IMR-90 (cell line): ENCODE results near the gene CCK. TPM values are rescaled to one million over a fixed set of nuclear protein-coding genes. Genes with fewer than 3 reads are reported as not detected.

Experiments
- ATAC-seq: fragments of 200-7000 bp; cut with Tn5 transposase; 2 replicates; pipeline ENCODE4 v1.9.1; 2020; ENCODE audit warnings: low read depth, mild to moderate bottlenecking, moderate library complexity
- BruUV-seq: library from RNA; stranded (reverse); fragments of 400-500 nt; replicated peaks from 2 replicates; lab custom pipeline; 2021; lab: Mats Ljungman, UMichigan
- CTCF ChIA-PET: fragments of 300-600 bp; formaldehyde crosslinking; extraction: SDS; loops from one replicate; lab custom pipeline; 2021; ENCODE audit warnings: antibody characterized with exemption; lab: Yijun Ruan, JAX
- POLR2A ChIA-PET: fragments of 300-600 bp; sonication (Branson Sonifier 250); formaldehyde crosslinking; loops from one replicate; lab custom pipeline; 2022; ENCODE audit warnings: antibody characterized with exemption; ENCODE audit not compliant: unreplicated experiment; lab: Charles Lee
- DNase-seq: peaks from one replicate; pipeline ENCODE4 v3.0.0; 2013
- H2AFZ ChIP-seq: replicated peaks from 2 replicates; pipeline ENCODE3; 2013; ENCODE audit warnings: low read length, mild to moderate bottlenecking; ENCODE audit not compliant: poor library complexity
- H2AK5ac ChIP-seq: 2 replicates; pipeline ENCODE4 v1.6.1; 2013; ENCODE audit warnings: low read depth, low read length, inconsistent platforms
- H2AK9ac ChIP-seq: replicated peaks from 2 replicates; pipeline ENCODE3; 2013; ENCODE audit warnings: mild to moderate bottlenecking, low read depth, low read length, moderate library complexity; ENCODE audit not compliant: poor library complexity
- H2BK120ac ChIP-seq: 2 replicates; pipeline ENCODE4 v1.6.1; 2013; ENCODE audit warnings: low read depth, low read length, inconsistent platforms
- H2BK15ac ChIP-seq: 3 replicates; pipeline ENCODE4 v1.6.1; 2013; ENCODE audit warnings: low read depth, low read length, inconsistent platforms
- H2BK20ac ChIP-seq: 2 replicates; pipeline ENCODE4 v1.6.1; 2013; ENCODE audit warnings: low read depth, mild to moderate bottlenecking, inconsistent platforms, low read length, moderate library complexity
- H2BK5ac ChIP-seq: 2 replicates; pipeline ENCODE4 v1.6.1; 2013; ENCODE audit warnings: mild to moderate bottlenecking, low read depth, low read length, inconsistent platforms; ENCODE audit not compliant: poor library complexity, severe bottlenecking
- H3K14ac ChIP-seq: replicated peaks from 2 replicates; pipeline ENCODE4 v1.6.1; 2013; ENCODE audit warnings: low read depth, low read length, inconsistent platforms
- H3K18ac ChIP-seq: 2 replicates; pipeline ENCODE4 v1.6.1; 2013; ENCODE audit warnings: low read depth, low read length, control low read depth
- H3K23ac ChIP-seq: 2 replicates; pipeline ENCODE4 v1.6.1; 2013; ENCODE audit warnings: low read depth, low read length, inconsistent platforms
- H3K27ac ChIP-seq: 2 replicates; pipeline ENCODE4 v1.5.1; 2013; ENCODE audit warnings: mild to moderate bottlenecking, control low read depth, low read length; ENCODE audit not compliant: insufficient read depth
- H3K27me3 ChIP-seq: 2 replicates; pipeline ENCODE4 v1.6.1; 2013; ENCODE audit warnings: low read length; ENCODE audit not compliant: control insufficient read depth, insufficient read depth
- H3K36me3 ChIP-seq: 2 replicates; pipeline ENCODE4 v1.6.1; 2013; ENCODE audit warnings: low read length, mixed read lengths; ENCODE audit not compliant: control insufficient read depth, insufficient read depth
- H3K4ac ChIP-seq: 2 replicates; pipeline ENCODE4 v1.6.1; 2013; ENCODE audit warnings: low read depth, low read length, inconsistent platforms
- H3K4me1 ChIP-seq: 2 replicates; pipeline ENCODE4 v1.6.1; 2013; ENCODE audit warnings: low read length, mixed read lengths; ENCODE audit not compliant: control insufficient read depth, insufficient read depth
- H3K4me2 ChIP-seq: 2 replicates; pipeline ENCODE4 v1.6.1; 2013; ENCODE audit warnings: low read depth, mild to moderate bottlenecking, control low read depth, low read length, moderate library complexity
- H3K4me3 ChIP-seq: 2 replicates; pipeline ENCODE4 v1.5.1; 2013; ENCODE audit warnings: low read depth, mild to moderate bottlenecking, control low read depth, low read length, moderate library complexity; ENCODE audit not compliant: insufficient read depth
- H3K56ac ChIP-seq: 2 replicates; pipeline ENCODE4 v1.6.1; 2013; ENCODE audit warnings: low read length, inconsistent platforms; ENCODE audit not compliant: insufficient read depth; ENCODE audit errors: extremely low read depth
- H3K79me1 ChIP-seq, 2 experiments: 2 replicates each; pipeline ENCODE4 v1.6.1; 2013; ENCODE audit warnings: low read length in 2 of 2, inconsistent platforms in 1 of 2, low read depth in 1 of 2
- H3K9ac ChIP-seq: 2 replicates; pipeline ENCODE4 v1.6.1; 2013; ENCODE audit warnings: low read depth, low read length, control low read depth
- H3K9me1 ChIP-seq: 2 replicates; pipeline ENCODE4 v1.6.1; 2013; ENCODE audit warnings: low read length, inconsistent platforms; ENCODE audit not compliant: insufficient read depth
- H3K9me3 ChIP-seq: 2 replicates; pipeline ENCODE4 v1.6.1; 2013; ENCODE audit warnings: low read length; ENCODE audit not compliant: control insufficient read depth, insufficient read depth
- H4K20me1 ChIP-seq: 2 replicates; pipeline ENCODE4 v1.6.1; 2013; ENCODE audit warnings: low read length, inconsistent platforms; ENCODE audit not compliant: insufficient read depth
- H4K5ac ChIP-seq: 2 replicates; pipeline ENCODE4 v1.6.1; 2013; ENCODE audit warnings: mild to moderate bottlenecking, low read depth, low read length, control low read depth
- H4K8ac ChIP-seq, 2 experiments: 2 replicates each; pipeline ENCODE4 v1.6.1; 2013; ENCODE audit warnings: low read depth in 2 of 2, low read length in 2 of 2, control low read depth in 1 of 2, inconsistent platforms in 1 of 2
- H4K91ac ChIP-seq: 2 replicates; pipeline ENCODE4 v1.6.1; 2013; ENCODE audit warnings: low read depth, low read length, inconsistent platforms; ENCODE audit not compliant: insufficient read depth
- FOS ChIP-seq: fragments of 150-350 bp; IDR thresholded peaks from 2 replicates; pipeline ENCODE4 v1.6.1; 2016; ENCODE audit warnings: low read depth, low read length
- WGBS, 2 experiments: methylation state at CpG; one replicate each; pipeline versions ENCODE4 v1.1.5 to v1.1.7; 2013; ENCODE audit warnings: missing lambda C conversion rate in 2 of 2; ENCODE audit not compliant: insufficient read length in 1 of 2; ENCODE audit errors: extremely low coverage in 2 of 2; 5-methylcytosine and 5-hydroxymethylcytosine counted together
- dilution Hi-C: fragments of 300-500 bp; cut with HindIII; formaldehyde crosslinking; loops from one replicate; pipeline ENCODE4 v1.14.3; 2018; ENCODE audit warnings: low sequenced_read_pairs; ENCODE audit not compliant: unreplicated experiment
- in situ Hi-C: fragments of 300-500 bp; cut with MboI; formaldehyde crosslinking; loops from 3 replicates; pipeline ENCODE4 v1.14.3; 2019; ENCODE audit warnings: low sequenced_read_pairs, inconsistent platforms, mixed read lengths
- intact Hi-C: fragments of 100-400 bp; cut with micrococcal nuclease; formaldehyde crosslinking; loops from 2 replicates; pipeline ENCODE4 v1.10.0; 2022
- polyA plus RNA-seq, 3 experiments: library from polyadenylated mRNA; depleted of rRNA; stranded (reverse); fragments of >200 nt; gene quantifications; 2 replicates each; pipeline ENCODE4 v1.2.3, GENCODE V29; 2012; ENCODE audit warnings: low replicate concordance in 1 of 3
- total RNA-seq: library from RNA; depleted of rRNA; stranded (reverse); fragments of >200 nt; gene quantifications from 2 replicates; pipeline ENCODE4 v1.2.3, GENCODE V29; 2012
- TF ChIP-seq, protein P1 (sequence below): conservative IDR thresholded peaks from 2 replicates; pipeline ENCODE4 v1.5.1; 2012; ENCODE audit warnings: mild to moderate bottlenecking, low read depth, low read length, improper control_type of control experiment

The CCK gene
- total and polyA plus RNA-seq, 2 of the 4 experiments (the other 2 are of a cell fraction) = 0.43 TPM; not detected in 1

GRCh38 chr3:42214565-42215283 lies 51.3 kb downstream of the CCK start:
- ChIA-PET CTCF (interaction anchor here (1.0 kb wide), 2 partner anchors 24 to 25 kb away, joined by 3 read pairs; no protein-coding TSS in a partner anchor), POLR2A (no interaction called here)
- TF ChIP-seq, protein P1, sequence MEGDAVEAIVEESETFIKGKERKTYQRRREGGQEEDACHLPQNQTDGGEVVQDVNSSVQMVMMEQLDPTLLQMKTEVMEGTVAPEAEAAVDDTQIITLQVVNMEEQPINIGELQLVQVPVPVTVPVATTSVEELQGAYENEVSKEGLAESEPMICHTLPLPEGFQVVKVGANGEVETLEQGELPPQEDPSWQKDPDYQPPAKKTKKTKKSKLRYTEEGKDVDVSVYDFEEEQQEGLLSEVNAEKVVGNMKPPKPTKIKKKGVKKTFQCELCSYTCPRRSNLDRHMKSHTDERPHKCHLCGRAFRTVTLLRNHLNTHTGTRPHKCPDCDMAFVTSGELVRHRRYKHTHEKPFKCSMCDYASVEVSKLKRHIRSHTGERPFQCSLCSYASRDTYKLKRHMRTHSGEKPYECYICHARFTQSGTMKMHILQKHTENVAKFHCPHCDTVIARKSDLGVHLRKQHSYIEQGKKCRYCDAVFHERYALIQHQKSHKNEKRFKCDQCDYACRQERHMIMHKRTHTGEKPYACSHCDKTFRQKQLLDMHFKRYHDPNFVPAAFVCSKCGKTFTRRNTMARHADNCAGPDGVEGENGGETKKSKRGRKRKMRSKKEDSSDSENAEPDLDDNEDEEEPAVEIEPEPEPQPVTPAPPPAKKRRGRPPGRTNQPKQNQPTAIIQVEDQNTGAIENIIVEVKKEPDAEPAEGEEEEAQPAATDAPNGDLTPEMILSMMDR = no peak
- TF ChIP-seq FOS = peak; percentile 33; the same call in 1 of the 2 replicates
- Histone ChIP-seq H3K56ac (no peak overlapping the region), H3K27me3 (no peaks in the 10 kb centered on the region), H3K14ac (no peak overlapping the region), H2BK120ac (no peak overlapping the region), H2BK20ac (no peak overlapping the region), H2AK9ac (no peak overlapping the region), H3K9me1 (peaks cover 21% of the 10 kb centered on the region), H4K8ac (no peak overlapping the region), H2BK5ac (no peak overlapping the region), H3K79me1 (0 out of 4 replicates have a peak, but pooled peaks cover 0 to 7% of the 10 kb centered on the region in 2 experiments), H3K4me3 (no peak overlapping the region), H3K18ac (no peak overlapping the region), H3K4me2 (no peak overlapping the region), H2AFZ (no peak overlapping the region), H3K9ac (no peak overlapping the region), H4K20me1 (peaks cover 3% of the 10 kb centered on the region; the same call in 1 of the 2 replicates), H3K4ac (no peak overlapping the region), H3K9me3 (no peaks in the 10 kb centered on the region), H2AK5ac (no peak overlapping the region), H3K23ac (no peak overlapping the region), H4K5ac (no peak overlapping the region), H3K4me1 (peaks cover 5% of the 10 kb centered on the region), H4K91ac (no peak overlapping the region), H3K36me3 (peaks cover 3% of the 10 kb centered on the region), H2BK15ac (no peak overlapping the region), H3K27ac (no peak overlapping the region)
- dilution Hi-C loops (no loop called here), in situ Hi-C loops (no loop called here), intact Hi-C loops (no loop called here)
- peak; percentile 68 for DNase-seq
- no TSS peak for BruUV-seq
- ATAC-seq = peak; percentile 70
- 100% methylated on average over 1 of the region's 8 CpGs; no CpG with 5 or more reads in 1 of the 2 experiments for WGBS, 2 experiments
